ENCODE data around the gene FAM163B.

The FAM163B gene

DNA sequence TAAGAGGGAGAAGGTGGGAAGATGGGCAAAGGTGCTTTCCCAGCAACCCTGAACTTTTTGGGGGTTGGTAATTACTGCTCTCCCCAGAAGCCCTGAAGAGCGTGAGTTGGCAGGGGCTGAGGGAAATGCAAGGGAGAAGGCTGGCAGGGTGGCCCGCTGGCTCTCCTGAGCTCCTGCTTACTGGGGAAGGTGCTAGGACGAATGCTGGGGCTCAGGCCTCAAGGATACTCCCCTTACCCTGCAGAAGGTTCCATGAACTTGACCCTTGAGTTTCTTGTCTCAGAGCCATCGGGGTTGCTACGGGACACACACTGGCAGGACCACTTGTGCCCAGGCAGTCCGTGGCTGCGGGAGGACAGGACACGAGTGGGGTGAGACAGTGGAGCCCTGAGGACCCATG lies 1.2 kb downstream of the FAM163B start:
- H3K4me1 ChIP-seq = peaks cover 0 to 8% (median 0%) of the 10 kb centered on the region in 4 donors
- no peak overlapping the region for H3K4me3 ChIP-seq
- H3K27ac ChIP-seq = no peak overlapping the region
- H3K9me3 ChIP-seq = no peaks in the 10 kb centered on the region
- H3K36me3 ChIP-seq = no peaks in the 10 kb centered on the region
- no peak for DNase-seq
- intact Hi-C loops (cut with DNase I; ENCODE audit: low total_unique reads) = no loop called here
- peaks cover 0 to 99% of the 10 kb centered on the region in 2 donors for H3K27me3 ChIP-seq
- TF ChIP-seq, protein P1, sequence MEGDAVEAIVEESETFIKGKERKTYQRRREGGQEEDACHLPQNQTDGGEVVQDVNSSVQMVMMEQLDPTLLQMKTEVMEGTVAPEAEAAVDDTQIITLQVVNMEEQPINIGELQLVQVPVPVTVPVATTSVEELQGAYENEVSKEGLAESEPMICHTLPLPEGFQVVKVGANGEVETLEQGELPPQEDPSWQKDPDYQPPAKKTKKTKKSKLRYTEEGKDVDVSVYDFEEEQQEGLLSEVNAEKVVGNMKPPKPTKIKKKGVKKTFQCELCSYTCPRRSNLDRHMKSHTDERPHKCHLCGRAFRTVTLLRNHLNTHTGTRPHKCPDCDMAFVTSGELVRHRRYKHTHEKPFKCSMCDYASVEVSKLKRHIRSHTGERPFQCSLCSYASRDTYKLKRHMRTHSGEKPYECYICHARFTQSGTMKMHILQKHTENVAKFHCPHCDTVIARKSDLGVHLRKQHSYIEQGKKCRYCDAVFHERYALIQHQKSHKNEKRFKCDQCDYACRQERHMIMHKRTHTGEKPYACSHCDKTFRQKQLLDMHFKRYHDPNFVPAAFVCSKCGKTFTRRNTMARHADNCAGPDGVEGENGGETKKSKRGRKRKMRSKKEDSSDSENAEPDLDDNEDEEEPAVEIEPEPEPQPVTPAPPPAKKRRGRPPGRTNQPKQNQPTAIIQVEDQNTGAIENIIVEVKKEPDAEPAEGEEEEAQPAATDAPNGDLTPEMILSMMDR (IDR thresholded peaks at IDR 0.05) = no peak

DNA sequence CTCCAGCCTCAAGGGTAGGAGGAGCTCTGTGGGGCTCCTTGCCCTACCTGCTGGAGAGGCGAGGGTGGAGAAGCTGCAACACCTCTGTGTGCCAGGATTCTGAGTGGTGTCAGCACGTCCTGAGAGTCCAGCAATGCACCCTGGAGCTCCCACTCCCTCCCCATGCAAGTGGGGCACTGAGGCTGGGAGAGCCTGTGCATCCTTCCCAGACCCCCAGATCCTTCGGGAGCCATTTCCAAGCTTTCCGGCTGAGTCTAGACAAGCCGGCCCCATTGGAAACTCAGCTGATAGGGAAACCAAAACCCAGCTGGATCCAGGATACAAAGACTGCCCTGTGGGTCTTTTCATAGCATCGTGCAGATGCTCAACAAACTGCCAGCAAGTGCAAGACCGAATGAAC lies 1.8 kb downstream of the FAM163B start:
- TF ChIP-seq, protein P1 (IDR thresholded peaks at IDR 0.05) = no peak
- no peaks in the 10 kb centered on the region for H3K36me3 ChIP-seq
- H3K9me3 ChIP-seq = no peaks in the 10 kb centered on the region
- intact Hi-C loops (cut with DNase I; ENCODE audit: low total_unique reads) = no loop called here
- H3K4me3 ChIP-seq = no peak overlapping the region
- H3K27ac ChIP-seq = no peak overlapping the region
- H3K27me3 ChIP-seq = peaks cover 0 to 97% of the 10 kb centered on the region in 2 donors
- peaks cover 0 to 8% (median 0%) of the 10 kb centered on the region in 4 donors for H3K4me1 ChIP-seq
- no peak for DNase-seq

DNA sequence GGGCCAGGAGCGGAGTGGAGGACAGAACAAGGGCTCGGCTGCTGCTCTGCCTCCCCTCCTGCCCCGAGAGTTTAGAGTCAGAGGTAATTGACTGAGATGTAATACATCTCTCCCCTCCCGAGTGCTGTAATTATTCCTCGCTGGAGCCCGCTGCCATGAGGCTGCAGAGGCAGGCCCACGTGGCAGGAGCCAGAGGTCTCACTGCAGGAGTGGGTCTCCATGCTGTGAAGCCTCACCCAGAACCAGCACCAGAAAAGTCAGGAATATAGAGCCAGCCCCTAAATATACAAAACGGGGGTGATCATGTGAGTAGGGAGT lies 2.5 kb downstream of the FAM163B start:
- H3K27me3 ChIP-seq = peaks cover 0 to 97% of the 10 kb centered on the region in 2 donors
- H3K4me1 ChIP-seq = peaks cover 0 to 8% (median 0%) of the 10 kb centered on the region in 4 donors
- intact Hi-C loops (cut with DNase I; ENCODE audit: low total_unique reads) = no loop called here
- H3K9me3 ChIP-seq = no peaks in the 10 kb centered on the region
- no peak overlapping the region for H3K4me3 ChIP-seq
- TF ChIP-seq, protein P1 (IDR thresholded peaks at IDR 0.05) = no peak
- DNase-seq = no peak
- H3K27ac ChIP-seq = no peak overlapping the region
- no peaks in the 10 kb centered on the region for H3K36me3 ChIP-seq

DNA sequence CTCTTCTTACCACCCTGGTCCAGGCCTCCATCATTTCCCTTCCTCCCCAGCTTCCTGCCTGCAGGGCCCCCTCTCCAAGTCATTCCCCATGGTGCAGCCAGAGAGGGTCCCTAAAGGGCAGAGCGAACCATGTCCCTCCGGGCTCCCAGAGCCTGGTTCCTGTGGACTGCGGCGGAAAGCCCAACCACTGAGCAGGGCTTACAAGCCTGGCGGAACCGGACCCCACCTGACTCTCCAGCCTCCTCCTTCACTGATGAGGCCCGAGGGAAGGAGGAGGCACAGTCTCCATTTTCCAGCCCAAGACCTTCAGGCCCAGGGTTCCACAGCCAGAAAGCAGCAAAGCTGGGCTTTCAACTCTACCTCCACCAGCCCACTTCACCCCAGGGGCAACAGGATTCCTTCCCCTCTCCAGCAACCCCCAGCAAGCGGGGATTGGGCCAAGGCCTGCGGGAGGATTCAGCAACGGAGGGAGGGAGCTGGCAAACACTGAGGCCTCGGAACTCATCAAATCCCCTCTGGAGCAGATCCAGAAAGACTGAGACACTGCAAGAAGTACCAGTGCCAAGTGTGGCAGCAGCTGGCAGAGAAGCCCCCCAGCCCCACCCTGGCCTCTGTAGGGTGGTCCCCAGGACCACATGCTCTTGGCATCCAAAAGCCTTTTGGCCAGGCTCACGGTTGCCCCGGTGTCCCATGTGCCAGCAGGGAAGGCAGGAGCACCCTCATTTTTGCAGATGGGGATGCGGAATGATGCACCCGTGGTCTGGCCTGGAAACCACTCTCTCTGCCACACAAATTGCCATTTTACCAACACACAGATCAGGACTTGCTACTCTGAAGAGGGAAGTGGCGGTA lies 3.1 kb downstream of the FAM163B start:
- Histone ChIP-seq H3K27me3 (peaks cover 0 to 97% of the 10 kb centered on the region in 2 donors), H3K36me3 (no peaks in the 10 kb centered on the region), H3K27ac (no peak overlapping the region), H3K4me3 (no peak overlapping the region), H3K4me1 (peaks cover 0 to 8% (median 0%) of the 10 kb centered on the region in 4 donors), H3K9me3 (no peaks in the 10 kb centered on the region)
- no peak for DNase-seq
- TF ChIP-seq, protein P1 (IDR thresholded peaks at IDR 0.05) = no peak
- intact Hi-C loops (cut with DNase I; ENCODE audit: low total_unique reads) = no loop called here

DNA sequence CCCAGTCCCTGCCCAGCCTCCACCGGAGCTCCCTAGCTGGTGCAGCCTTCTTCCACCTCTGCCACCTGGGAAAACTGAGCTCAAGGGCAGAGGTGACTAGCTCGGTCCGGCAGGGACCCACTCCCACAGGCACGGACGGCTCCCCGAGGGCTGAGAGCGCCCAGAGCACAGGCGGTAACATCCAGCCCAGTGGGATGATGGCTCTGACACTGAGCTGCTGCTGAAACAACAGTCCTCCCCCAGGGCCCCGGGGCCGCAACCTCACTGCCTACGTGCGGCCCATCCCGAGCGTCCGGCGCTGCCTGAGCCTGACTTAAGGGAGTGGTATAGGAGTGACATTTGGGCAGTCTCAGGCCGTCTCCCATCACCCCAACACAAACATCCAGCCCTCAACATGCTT lies 3.7 kb downstream of the FAM163B start:
- Histone ChIP-seq H3K36me3 (no peaks in the 10 kb centered on the region), H3K4me3 (no peak overlapping the region), H3K27ac (no peak overlapping the region), H3K27me3 (peaks cover 0 to 95% of the 10 kb centered on the region in 2 donors), H3K9me3 (no peaks in the 10 kb centered on the region), H3K4me1 (peaks cover 0 to 8% (median 0%) of the 10 kb centered on the region in 4 donors)
- TF ChIP-seq, protein P1 (IDR thresholded peaks at IDR 0.05) = no peak
- DNase-seq = no peak
- intact Hi-C loops (cut with DNase I; ENCODE audit: low total_unique reads) = no loop called here
